HG03280 (cell line): ENCODE measurements around the gene ACSF2.
"Not testable (repeated sequence)": the region's sequence is repeated elsewhere in the genome, so short reads cannot be mapped to it uniquely, and the experiment has no call there.

Source experiments
- ATAC-seq: cut with Tn5 transposase; IDR thresholded peaks from one replicate; pipeline ENCODE4 v1.9.1; 2021; ENCODE audit warnings: mild to moderate bottlenecking, moderate library complexity; ENCODE audit not compliant: unreplicated experiment

ACSF2 gene

DNA sequence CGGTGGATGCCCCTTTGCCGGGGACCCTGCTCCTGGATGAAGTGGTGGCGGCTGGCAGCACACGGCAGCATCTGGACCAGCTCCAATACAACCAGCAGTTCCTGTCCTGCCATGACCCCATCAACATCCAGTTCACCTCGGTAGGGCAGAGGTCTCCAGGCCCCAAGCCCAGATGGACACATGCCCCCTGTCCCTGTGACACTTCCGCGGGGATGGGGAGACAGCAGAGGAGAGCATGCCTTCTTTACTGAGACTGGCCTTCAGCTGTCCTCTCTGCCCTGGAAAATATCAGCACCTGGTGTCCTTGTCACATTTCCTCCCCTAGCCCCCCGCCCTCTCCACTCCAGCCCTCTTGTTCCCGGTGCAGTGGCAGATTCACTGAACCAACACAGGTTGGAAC lies 36.4 kb downstream of the ACSF2 start:
- ATAC-seq: no peak

GRCh38 chr17:50464121-50464520 lies 38.1 kb downstream of the ACSF2 start:
- ATAC-seq: no peak

DNA sequence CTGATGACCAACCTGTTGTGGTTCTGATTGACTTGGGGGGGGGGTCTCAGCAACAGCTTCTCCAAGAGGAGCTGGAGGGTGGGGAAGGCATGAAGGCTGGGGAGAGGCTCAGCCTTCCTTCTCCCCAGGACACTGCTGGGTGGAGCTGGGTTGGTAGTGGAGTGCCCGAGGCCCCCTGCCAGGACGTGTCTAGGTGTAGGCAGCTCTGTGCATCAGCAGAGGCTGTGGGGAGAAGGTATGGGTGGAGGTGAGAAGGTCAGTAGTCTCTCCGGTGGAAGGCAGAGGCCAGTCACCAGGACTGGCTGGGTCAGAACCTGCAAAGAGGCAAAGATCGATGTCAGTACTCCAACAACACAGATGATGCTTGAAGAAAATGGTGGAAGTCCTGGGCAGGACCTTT lies 38.7 kb downstream of the ACSF2 start:
- no peak for ATAC-seq

DNA sequence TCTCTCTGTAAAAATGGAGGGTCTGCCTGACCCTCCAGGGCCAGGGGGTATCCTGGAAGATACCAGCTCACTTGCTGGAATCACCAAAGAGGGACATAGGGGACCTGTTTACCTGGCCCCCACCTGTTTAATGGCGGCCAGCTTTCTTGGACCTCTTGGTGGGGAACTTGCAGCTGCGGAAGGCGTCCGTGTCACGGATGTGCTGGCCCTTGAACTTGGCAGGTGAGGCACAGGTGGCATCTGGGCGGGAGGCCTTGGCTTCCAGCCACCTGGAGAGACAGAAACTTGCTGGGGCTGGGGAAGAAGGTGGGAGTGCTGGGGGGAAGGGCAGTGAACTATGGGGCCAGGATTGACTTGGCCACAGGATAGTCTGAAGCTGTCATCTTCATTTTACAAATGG lies 39.2 kb downstream of the ACSF2 start:
- ATAC-seq: no peak

DNA sequence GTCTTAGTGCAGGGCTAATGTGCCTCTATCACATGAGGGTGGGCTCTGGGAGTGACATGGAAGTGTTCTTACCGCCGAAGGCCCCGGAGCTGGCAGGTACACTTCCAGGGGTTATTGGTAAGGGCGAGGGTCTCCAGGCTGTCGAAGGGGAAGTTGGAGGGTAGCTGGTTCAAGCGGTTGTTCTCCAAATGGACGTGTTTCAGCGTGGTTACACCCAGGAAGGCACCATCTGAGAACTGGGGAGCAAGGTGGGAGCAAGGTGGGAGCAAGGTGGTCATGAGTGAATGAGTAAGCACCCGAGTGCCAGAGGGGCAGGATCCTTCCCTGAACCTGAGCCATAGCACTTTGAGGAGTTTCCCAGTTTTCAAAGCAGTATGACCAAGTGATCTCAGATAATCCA lies 39.6 kb downstream of the ACSF2 start:
- ATAC-seq: no peak

- no peak for ATAC-seq
Measured at GRCh38 chr17:50466371-50467113, 40.5 kb downstream of the ACSF2 start.

- no peak for ATAC-seq
Measured at GRCh38 chr17:50467114-50467854, 41.3 kb downstream of the ACSF2 start.

DNA sequence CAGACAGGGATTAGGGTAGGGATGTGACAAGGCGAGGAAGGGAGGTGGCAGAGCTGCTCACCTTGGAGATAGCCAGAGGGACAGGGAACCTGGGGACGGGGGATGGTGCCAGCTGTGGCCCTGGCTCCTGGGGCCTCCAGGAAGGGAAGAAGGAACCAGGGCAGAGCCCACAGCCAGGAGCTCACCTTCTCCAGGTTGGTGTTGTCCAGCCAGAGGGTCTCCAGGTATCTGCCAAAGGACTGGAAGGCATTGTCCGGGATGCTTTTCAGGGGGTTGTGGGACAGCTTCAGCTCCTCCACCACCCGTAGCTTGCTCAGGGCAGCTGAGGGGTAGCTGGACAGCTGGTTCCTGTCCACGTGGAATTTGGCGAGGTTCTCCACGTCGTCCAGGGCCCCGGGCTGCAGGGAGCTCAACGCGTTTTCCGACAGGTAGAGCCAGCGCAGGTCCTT lies 41.9 kb downstream of the ACSF2 start:
- no peak for ATAC-seq

DNA sequence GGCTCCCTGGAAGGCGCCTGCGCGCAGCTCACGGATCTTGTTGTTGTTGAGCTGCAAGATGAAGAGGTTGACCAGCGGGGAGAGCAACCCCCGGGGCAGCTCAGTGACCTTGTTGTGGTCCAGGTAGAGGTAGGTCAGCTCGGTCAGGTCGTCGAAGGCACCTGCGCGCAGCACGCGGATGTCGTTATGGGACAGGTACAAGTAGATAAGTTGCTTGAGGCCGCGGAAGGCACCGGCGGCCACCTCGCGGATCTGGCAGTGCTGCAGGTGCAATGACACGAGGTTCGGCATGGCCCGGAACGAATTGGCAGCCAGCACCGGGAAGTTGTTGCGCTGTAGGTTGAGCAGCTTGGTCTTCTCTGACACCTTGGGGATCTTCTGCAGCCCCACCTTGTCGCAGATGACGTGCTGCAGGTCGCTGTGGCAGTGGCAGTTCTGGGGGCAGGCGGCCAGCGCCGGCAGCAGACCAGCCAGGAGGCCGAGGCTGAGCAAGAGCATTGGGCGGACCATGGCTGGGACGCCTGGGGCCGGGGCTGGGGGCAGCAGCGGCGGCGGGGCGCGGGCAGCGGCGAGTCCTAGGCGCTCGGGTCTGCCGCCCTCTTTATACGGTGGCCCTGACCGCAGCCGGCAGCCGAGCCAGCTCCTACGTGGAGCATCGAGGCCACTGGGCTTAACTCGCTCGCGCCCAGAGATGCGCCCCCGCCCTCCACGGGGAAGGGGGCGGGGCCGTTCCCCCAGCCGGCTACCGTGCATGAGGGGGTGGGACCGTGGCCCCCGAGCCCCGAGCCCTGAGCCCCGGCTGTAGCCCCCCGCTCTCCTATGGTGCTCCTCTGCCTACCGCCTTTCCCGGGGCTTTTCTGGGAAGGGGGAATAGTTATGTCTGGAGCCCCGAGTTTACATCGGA lies 42.5 kb downstream of the ACSF2 start, which contains the start of gene CHAD:
Gene CHAD, minus strand, starts transcription at position 577 of the 904 bp plus-strand sequence. Its CDS starts 67 bp downstream, at position 510.
- no peak for ATAC-seq

DNA sequence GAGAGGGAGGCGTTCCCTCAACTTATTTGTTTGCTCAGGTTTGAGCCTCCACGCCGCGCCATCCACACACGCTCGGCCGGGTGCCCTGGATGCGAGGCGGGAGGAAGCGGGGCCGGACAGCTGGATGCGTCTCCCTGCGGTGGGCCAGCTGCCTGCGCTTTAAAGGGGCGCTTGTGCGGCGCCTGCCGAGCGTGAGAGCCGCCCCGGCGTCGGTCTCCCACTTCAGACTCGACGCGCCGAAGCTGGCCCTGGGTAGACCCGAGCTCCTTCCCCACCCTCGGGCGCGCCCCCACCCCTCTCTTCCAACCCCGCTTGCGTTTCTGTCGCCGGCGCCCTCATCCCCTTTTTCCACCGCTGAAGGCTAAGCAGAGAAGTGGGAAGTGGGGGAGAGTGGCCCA lies 43.2 kb downstream of the ACSF2 start:
- no peak for ATAC-seq

- ATAC-seq: no peak
Measured at GRCh38 chr17:50469671-50470305, 43.8 kb downstream of the ACSF2 start.

GRCh38 chr17:50470426-50470825 lies 44.4 kb downstream of the ACSF2 start:
- ATAC-seq: no peak

DNA sequence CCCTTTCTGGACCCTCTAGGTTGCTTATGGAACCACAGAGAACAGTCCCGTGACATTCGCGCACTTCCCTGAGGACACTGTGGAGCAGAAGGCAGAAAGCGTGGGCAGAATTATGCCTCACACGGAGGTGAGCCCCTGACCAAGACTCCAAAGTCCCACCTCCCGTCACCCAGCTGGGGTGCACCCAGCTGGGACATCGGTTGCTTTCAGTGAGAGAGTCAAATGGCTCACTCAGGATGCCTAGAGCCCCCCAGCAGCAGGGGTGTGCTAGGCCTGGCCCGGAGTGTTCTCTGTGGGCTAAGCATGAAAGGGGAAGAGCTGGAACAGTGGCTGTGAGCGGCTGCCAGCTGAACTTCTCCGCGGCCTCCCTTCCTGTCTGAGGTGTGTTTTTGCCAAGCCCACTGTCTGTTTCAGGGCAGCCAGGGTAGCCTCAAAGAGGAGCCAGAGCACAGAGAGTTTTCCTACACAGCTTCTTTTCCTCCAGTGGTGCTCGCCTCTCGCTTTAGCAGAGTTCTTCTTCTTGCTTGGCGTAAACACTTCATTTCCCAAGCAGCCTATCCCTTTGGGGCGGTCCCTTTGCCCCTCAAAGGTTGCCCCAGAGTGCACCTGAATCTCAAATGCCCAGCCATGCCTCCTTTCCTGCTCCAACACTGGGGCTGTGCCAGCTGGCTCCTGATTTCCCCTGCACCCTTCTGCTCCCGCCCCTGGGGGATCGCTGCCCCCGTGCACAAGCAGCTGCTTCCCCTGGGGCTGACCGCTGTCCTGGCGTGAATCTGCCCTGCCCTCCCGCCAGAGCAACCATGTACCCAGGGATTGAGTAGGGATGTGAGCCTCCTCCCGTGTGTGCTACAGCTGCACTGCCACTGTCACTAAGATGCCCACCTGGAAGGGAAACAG lies 45.2 kb downstream of the ACSF2 start:
- no peak for ATAC-seq

- no peak for ATAC-seq
Measured at GRCh38 chr17:50472286-50472685, 46.3 kb downstream of the ACSF2 start.

- not testable (repeated sequence) for ATAC-seq
Measured at GRCh38 chr17:50472761-50473161, 46.7 kb downstream of the ACSF2 start.

- ATAC-seq: no peak
Measured at GRCh38 chr17:50473901-50474300, 47.9 kb downstream of the ACSF2 start.

- no peak for ATAC-seq
Measured at GRCh38 chr17:50474523-50474922, 48.5 kb downstream of the ACSF2 start.

- ATAC-seq: no peak
Measured at GRCh38 chr17:50475362-50475761, 49.3 kb downstream of the ACSF2 start.

DNA sequence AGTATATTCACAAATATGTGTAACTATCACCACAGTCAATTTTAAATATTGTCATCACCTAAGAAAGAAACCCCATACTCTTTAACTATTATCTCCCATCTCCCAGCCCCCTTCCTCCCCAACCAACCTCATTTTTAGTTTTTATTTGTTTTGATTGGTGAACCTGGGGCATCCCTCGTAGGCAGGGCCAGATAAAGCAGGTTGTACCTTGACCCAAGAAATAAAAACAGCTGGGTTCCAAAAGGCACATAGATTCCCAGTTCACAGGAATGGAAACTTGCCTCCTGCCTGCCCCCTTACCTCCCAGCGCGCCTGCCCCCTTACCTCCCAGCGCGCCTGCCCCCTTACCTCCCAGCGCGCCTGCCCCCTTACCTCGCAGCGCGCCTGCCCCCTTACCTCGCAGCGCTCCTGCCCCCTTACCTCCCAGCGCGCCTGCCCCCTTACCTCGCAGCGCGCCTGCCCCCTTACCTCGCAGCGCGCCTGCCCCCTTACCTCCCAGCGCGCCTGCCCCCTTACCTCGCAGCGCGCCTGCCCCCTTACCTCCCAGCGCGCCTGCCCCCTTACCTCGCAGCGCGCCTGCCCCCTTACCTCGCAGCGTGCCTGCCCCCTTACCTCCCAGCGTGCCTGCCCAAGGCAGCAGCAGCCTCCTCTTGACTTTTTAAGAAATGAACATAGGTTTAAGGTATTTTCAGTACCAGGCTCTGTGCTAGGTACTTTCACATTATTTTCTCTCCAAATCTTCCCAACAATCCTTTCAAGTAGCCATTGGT lies 49.9 kb downstream of the ACSF2 start:
- not testable (repeated sequence) for ATAC-seq
